NCI-H748 treated with DMSO at 0.1 percent for 48 hours (cell line): ENCODE results near the gene SNAP47.
A peak's percentile ranks its signal among the peaks of the same experiment; 100 is the strongest.
"Not testable (repeated sequence)": the region's sequence is repeated elsewhere in the genome, so short reads cannot be mapped to it uniquely, and the experiment has no call there.

Source experiments
- DNase-seq: peaks from one replicate; lab custom pipeline; 2025; lab: John Stamatoyannopoulos, UW

Gene SNAP47

GRCh38 chr1:227734856-227735538 lies at the start of gene SNAP47, which contains the start of gene JMJD4:
TSS of gene SNAP47 (plus strand) at chr1:227735435. CDS start at chr1:227747737, 12,302 bp downstream.
TSS of gene JMJD4 (minus strand) at chr1:227735302. CDS start at chr1:227735273, 29 bp downstream.
- DNase-seq, result peak; percentile 69

GRCh38 chr1:227685807-227686206 lies 49.4 kb upstream of the SNAP47 start:
- DNase-seq, result no peak

- no peak for DNase-seq
These were observed 37.8 kb upstream of the SNAP47 start for GRCh38 chr1:227697321-227697864.

- DNase-seq, result not testable (repeated sequence)
These were observed 33.6 kb upstream of the SNAP47 start for GRCh38 chr1:227701631-227702030.

GRCh38 chr1:227707846-227708245 lies 27.4 kb upstream of the SNAP47 start:
- no peak for DNase-seq

GRCh38 chr1:227709451-227709850 lies 25.8 kb upstream of the SNAP47 start:
- DNase-seq, result no peak

GRCh38 chr1:227710474-227710873 lies 24.8 kb upstream of the SNAP47 start:
- not testable (repeated sequence) for DNase-seq

- no peak for DNase-seq
These were observed 22.6 kb upstream of the SNAP47 start for GRCh38 chr1:227712648-227713047.

- DNase-seq, result no peak
These were observed 16.3 kb upstream of the SNAP47 start for GRCh38 chr1:227718932-227719331.

GRCh38 chr1:227723474-227723873 lies 11.8 kb upstream of the SNAP47 start:
- no peak for DNase-seq

GRCh38 chr1:227725046-227725445 lies 10.2 kb upstream of the SNAP47 start:
- DNase-seq, result no peak

- no peak for DNase-seq
These were observed 8.9 kb upstream of the SNAP47 start for GRCh38 chr1:227726318-227726717.

GRCh38 chr1:227726924-227727599 lies 8.2 kb upstream of the SNAP47 start:
- no peak for DNase-seq

GRCh38 chr1:227728059-227728891 lies 7.0 kb upstream of the SNAP47 start:
- peak; percentile 18 for DNase-seq

GRCh38 chr1:227728892-227729143 lies 6.4 kb upstream of the SNAP47 start:
- DNase-seq, result no peak

- no peak for DNase-seq
These were observed 5.9 kb upstream of the SNAP47 start for GRCh38 chr1:227729144-227729880.

GRCh38 chr1:227729881-227730629 lies 5.2 kb upstream of the SNAP47 start:
- no peak for DNase-seq

GRCh38 chr1:227730630-227731151 lies 4.5 kb upstream of the SNAP47 start:
- DNase-seq, result no peak

GRCh38 chr1:227731241-227731677 lies 4.0 kb upstream of the SNAP47 start:
- no peak for DNase-seq

GRCh38 chr1:227731696-227732585 lies 3.3 kb upstream of the SNAP47 start:
- no peak for DNase-seq
